Mammary epithelial cell (primary cell): ENCODE results near the gene LRP1.

ENCODE experiments used
- EZH2 ChIP-seq: IDR thresholded peaks from 2 replicates; pipeline ENCODE4 v1.6.1; 2012; ENCODE audit warnings: low read length, inconsistent platforms, borderline replicate concordance
- TF ChIP-seq, protein P1 (sequence below), 2 donors: IDR thresholded peaks in 1 of 2; conservative IDR thresholded peaks in 1 of 2; 2 replicates each; pipeline ENCODE4 v1.5.1; 2011 to 2012; ENCODE audit warnings: inconsistent platforms in 2 of 2, low read length in 2 of 2, mild to moderate bottlenecking in 2 of 2, control low read depth in 1 of 2, low read depth in 1 of 2; ENCODE audit not compliant: insufficient read depth in 1 of 2; ENCODE audit errors: extremely low read depth in 1 of 2

DNA sequence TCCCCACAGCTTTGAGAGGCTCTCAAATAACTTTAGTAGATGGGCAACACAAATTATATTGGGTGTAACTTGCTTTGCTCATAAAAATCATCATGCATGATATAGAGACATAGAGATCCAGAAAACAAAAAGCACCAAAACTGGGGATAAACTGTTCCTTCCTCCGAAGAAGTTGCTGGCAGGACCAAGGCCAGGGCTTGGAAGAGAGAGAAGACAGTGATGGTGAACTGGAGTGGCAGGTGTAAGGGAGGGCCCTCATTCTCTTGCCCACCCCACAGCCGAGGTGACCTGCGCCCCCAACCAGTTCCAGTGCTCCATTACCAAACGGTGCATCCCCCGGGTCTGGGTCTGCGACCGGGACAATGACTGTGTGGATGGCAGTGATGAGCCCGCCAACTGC, 72.9 kb downstream of the LRP1 start:
- TF ChIP-seq, protein P1, sequence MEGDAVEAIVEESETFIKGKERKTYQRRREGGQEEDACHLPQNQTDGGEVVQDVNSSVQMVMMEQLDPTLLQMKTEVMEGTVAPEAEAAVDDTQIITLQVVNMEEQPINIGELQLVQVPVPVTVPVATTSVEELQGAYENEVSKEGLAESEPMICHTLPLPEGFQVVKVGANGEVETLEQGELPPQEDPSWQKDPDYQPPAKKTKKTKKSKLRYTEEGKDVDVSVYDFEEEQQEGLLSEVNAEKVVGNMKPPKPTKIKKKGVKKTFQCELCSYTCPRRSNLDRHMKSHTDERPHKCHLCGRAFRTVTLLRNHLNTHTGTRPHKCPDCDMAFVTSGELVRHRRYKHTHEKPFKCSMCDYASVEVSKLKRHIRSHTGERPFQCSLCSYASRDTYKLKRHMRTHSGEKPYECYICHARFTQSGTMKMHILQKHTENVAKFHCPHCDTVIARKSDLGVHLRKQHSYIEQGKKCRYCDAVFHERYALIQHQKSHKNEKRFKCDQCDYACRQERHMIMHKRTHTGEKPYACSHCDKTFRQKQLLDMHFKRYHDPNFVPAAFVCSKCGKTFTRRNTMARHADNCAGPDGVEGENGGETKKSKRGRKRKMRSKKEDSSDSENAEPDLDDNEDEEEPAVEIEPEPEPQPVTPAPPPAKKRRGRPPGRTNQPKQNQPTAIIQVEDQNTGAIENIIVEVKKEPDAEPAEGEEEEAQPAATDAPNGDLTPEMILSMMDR (conservative IDR thresholded peaks at IDR 0.05 in 1 of 2, IDR thresholded peaks at IDR 0.05 in 1 of 2; ENCODE audit: extremely low read depth in 1 of 2, insufficient read depth in 1 of 2, low read depth in 1 of 2, low read length in 2 of 2), result no peak
- no peak for TF ChIP-seq EZH2
